GM08714 (cell line): ENCODE measurements around the gene IFITM1.

ENCODE experiments used
- H3K4me3 ChIP-seq: fragments of 200-500 bp; sonication (Bioruptor generic); 2 replicates; pipeline ENCODE4 v1.5.1; 2014; ENCODE audit warnings: mild to moderate bottlenecking, low read length, inconsistent platforms
- ZNF274 ChIP-seq: IDR thresholded peaks from 2 replicates; pipeline ENCODE4 v1.6.1; 2012; ENCODE audit warnings: mild to moderate bottlenecking, low read depth, low read length

IFITM1 gene

GRCh38 chr11:363948-364761, 50.3 kb downstream of the IFITM1 start:
- no peak for TF ChIP-seq ZNF274
- H3K4me3 ChIP-seq: no peak overlapping the region
